Measurements from ENCODE around the gene SHISAL1.

The SHISAL1 gene

DNA sequence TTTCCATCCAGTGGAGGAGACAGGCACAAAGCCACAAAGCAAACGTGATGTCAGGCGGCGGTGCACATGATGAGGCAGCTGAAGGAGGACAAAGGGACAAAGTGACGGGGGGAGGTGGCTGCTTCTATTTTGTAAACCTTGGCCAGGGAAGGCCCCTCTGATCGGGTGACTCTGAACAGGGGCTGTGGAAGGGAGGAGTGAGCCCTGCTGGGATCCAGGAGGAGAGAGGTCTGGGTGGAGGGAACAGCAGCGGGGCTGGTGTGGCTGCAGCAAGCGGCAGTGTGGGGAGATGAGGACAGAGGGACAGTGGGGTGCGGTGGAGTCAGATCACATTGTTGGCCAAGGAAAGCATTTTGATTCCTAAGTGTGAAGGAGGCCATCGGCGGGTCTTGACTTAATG, 36.7 kb downstream of the SHISAL1 start:
- no peak for DNase-seq

DNA sequence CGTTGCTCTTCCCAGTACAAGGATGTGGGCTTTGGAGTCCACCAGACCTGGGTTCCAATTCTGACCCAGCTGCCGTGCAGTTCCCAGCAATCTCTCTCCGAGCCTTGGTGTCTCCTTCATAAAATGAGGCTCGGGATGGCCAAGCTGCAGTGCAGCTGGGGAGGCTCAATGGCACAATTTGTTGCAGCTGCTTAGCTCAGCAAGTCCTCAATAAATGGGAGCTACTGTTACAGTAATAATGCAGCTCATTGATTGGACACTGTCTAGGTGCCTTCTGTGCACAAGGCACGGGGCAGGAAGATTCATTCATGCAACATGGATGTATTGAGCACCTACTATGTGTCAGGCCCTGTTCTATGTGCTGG, 37.1 kb downstream of the SHISAL1 start:
- DNase-seq, result no peak

DNA sequence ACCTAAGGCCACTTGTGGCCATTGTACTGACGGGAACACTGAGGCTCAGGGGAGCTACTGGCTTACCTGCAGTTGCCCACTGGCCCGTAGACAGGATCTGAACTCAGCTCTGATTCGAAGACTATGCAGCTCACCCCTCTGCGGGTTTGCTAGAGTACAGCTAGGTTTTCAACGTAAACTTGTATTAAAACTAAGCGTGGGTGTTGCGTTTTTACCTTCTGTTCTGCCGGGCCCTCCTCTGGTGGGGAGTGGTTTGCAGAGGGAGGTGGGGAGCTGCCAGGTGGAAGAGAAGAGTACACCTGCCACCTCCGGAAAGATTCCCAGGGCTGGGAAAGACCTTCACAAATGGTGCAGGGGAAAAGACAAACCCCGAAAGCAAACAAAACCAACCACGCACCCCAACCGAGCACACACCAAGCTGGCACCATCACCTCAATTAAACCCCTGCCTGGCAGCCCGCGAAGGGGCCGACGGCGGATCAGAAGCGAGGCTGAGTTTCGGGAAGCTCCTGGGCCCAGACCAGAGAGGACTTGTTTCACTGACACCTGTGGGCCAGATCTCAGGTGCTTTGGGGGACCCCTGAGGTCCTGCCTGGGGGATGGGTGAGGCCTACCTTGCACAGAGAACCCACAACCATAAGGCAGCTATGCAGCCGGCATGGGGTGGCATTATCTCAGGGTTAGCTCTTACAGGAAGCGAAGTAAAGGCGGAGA, 37.7 kb downstream of the SHISAL1 start:
- DNase-seq, result no peak

DNA sequence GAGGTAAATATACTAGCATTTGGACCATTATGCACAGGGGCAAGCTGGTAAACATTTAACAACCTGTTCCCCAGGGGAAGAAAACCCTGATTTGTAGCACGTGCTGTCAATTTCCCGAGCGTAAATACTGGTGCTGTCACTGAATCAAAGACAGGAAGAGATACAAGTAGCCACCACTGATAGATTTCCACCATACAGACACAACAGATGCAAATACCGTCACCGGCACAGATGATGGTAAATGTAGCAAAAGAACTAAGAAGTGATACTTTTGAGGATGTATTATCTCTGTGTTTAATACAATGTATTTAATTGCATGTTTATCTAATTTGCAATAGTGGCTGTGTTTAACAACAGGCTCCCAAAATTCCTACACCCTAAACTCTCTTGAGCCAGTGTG, 39.6 kb downstream of the SHISAL1 start:
- no peak for DNase-seq

DNA sequence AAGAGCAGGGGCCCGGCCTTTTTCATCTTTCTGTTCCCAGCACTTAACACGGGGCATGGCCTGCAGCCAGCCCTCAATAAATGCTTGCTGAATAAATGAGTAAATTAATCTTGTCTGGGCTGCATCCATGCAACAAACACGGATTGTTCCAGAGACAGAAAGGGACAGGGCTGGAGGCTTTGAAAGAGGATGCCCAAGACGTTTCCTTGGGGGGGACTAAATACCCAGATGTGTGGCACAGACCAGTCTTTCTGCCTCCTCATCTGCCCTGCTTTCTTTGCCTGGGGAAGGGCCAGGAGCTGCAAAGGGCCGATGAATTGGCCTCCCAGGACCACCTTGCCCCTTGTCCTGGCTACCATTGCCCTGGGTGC, 40.4 kb downstream of the SHISAL1 start:
- no peak for DNase-seq

DNA sequence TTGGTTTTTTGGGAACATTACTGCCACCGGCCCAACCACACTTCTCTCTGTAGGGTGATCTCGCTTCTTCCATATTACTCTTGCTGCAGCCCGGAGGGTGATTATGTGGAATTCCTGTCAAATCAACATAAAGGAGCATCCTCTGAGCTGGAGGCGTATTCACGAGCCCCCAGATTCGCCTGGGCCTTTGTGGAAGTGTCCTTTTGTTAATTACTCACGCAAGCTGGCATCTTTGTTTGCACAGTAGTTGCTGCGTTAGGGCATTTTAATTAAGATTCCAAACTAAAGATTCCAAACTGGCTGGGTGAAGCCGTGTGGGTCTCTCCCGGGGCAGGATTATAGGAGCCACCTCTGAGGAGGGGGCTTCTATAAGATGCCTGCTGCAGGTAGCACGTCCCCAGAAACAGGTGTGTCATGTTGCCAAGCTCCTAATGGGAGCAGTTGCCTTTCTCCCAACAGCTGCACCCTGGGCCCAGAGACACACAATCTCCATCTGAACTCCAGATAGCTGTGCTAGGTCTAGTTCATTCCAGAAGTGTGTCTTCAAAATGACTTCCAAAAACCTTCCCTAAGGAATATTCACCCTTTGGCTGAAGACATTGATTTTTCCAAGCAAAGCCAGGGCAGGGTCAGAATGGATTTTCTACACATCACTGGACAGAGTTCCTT, 40.9 kb downstream of the SHISAL1 start:
- DNase-seq, result no peak

DNA sequence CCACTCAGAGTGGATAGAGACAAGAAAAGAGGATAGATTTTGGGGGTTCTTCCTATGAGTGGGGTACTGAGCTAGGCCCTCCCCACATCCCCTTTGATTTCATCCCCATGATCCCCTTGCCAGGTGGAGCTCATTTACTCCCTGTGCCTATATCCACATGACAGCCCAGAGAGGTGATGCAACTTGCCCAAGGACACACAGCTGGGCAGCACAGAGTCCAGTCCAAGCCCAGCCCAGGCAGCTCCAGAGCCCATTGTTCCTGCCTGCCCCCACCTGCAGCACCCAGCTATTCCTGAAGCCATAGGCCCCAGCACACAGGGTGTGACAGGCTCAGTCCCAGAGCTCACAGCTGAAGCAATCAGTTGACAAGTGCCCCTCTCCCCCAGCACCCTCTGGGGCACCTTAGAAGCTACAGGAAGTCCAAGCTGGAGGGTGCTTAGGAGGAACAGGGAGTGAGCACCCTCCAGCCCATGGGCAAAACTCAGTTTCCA, 41.7 kb downstream of the SHISAL1 start:
- DNase-seq, result no peak

DNA sequence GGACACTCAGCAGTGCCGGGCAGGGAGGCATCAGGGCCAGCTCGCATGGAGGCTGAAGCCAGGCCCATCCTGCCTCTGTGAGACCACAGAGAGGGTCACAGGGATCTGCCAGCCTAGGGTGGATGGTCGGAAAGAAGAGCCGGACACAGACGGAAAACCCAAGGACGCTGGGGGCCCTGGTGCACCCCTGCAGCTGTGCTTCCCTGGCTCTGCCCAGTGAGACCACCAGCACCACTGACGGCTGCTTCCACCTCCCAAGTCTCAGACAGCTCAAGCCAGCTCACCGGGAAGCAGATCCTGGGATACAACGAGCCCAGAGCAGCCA, 42.2 kb downstream of the SHISAL1 start:
- no peak for DNase-seq

DNA sequence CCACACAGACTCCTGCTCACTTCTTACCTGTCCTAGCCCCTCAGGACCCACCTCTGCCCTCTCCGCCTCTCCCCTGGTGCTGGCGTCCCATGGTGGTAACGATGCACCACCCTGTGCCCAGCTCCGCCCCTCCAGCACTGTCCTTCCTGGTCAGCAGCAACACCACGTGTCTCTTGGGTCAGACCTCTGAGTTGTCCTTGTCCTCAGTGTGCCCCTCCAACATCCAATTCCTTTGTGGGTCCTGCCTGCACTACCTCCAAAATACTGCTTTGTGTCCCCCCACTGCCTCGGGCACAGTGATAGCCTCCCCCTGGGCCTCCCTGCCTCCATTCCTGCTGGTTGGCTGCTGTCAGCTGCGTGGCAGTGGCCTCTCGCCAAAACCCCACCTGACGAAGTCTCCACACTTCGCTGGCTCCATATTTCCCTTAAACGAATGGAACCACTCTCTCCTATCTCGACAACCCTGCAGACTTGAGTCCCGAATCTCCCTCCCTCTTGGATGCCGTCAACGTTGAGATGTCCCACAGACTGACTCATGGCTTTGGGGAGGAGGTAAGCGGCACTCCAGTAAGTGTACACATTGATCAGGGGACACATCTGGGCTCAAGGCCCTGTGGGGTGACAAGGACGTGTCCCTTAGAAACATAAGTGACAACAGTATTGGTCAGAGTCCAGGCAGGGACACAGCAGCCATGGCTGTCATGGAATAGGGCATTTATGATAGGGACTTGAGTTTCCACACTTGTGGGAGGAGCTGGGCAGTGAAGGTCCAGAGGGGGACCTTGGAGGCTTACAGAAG, 42.8 kb downstream of the SHISAL1 start:
- DNase-seq, result no peak

DNA sequence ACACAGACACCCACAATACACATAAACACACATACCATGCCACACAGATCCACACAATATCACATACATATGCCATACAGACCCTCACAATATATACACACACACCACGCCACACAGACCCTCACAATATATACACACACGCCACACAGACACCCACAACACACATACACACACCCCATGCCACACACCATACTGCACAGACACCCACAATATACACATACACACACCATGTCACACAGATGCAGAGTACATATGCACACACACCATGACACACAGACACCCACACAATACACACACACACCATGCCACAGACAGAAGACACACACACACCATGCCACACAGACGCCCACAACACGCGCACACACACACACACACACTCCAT, 43.6 kb downstream of the SHISAL1 start:
- no peak for DNase-seq

DNA sequence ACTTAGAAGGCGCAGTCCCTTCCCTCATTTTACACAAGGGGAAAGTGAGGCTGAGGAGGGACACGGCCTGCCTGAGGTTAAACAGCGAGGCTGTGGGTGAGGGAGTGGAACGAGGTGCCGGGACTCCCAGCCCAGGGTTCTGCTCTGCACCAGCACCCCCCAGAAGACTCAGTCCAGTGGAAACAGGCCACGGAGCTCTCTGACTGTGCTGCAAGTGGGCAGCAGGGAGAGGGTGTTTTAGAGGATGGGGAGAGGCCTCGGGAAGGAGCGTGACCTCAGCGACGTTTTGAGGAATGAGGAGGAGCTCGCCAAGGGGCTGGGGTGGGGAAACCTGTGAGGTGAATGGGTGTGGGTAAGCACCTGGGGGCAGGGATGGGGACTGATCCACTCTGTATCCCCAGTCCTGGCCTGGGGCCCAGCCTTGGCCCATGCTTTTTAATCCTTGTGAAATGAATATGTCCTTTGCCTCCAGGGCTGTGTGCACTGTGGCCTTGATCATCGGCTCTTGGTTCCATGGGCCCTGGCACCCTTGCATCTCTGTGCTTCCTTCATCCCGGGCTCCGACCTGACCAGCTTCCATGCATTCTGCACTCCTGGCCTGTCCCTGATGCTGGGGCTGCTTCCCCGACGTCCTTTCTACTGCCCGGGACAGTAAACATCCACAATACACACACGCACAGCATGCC, 44.2 kb downstream of the SHISAL1 start:
- no peak for DNase-seq

DNA sequence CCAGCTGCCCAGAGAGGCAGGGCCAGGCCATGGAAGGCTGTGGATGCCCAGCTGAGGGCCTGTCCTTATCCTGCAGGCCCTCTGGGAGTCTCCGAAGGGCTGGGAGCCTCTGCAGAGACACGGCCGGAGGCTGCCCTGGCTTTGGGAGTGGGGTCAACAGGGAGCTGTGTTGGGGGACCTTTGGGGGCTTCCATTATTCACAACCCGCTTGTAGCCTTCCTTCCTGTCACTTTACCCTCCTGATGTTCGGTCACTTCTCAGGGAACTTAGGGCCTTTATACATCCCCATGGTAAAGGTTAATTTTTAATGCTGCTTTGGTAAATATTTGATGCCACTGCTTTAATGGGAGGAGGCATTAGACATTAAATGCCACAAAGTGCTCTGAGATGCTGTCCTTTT, 44.9 kb downstream of the SHISAL1 start:
- DNase-seq, result no peak

DNA sequence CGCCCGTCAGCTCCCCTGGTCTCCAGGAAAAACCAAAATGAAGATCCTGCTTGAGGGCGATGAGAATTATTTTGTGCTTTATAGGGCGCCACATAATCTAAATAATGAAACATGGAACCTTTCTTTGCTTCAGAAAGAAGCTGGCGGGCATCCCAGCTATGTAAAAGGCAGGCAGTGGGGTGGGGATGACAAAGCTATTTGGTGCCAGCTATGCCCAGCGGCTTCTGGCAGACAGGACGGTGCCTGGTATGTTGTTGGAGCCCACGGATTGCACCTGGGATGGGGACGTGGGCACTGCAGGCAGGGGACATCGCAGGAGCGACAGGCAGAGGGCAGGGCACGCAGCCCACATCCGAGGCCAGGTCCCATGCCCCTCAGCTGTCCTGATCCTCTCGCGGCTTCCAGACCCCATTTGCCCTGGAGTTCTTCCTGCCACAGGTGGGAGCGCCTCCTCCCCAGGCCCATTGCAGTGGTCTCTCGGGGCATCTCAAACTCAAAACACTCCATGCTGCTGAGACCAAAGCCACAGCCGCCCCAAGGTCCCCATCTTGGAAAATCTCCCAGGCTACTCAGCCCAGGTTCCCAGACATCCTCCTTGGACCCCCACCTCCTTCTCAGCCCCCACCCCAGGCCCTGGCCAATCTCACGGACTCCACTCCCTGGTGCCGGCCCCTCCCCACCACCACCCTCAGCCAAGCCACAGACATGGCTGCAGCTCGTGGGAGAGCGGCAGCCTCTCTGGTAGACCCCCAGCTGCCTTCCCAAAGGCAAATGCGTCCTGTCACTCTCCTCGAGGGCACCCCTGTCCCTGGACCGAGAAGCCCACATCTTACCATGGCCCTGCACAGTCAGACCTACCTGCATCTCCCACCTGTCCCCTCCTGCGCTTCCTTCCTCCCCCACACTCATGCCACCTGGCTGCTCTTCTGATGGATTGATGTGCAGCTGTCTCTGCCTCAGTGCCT, 45.7 kb downstream of the SHISAL1 start:
- no peak for DNase-seq

DNA sequence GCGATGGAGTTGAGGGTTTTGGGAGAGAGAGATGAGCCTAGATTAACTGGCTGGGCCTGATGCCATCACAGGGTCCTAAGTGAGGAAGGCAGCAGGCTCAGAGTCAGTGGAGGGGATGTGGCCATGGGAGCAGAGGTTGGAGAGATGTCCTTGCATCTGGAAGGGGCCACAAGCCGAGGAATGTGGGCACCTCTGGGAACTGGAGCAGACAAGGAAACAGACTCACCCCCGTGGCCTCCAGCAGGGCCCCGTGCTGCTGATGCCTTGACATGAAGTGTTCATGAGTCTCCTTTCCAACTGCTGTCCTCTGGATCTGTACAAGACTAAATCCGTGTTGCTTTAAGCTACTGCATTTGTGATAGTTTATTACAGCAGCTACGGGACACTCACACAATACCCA, 49.2 kb downstream of the SHISAL1 start:
- DNase-seq, result no peak

DNA sequence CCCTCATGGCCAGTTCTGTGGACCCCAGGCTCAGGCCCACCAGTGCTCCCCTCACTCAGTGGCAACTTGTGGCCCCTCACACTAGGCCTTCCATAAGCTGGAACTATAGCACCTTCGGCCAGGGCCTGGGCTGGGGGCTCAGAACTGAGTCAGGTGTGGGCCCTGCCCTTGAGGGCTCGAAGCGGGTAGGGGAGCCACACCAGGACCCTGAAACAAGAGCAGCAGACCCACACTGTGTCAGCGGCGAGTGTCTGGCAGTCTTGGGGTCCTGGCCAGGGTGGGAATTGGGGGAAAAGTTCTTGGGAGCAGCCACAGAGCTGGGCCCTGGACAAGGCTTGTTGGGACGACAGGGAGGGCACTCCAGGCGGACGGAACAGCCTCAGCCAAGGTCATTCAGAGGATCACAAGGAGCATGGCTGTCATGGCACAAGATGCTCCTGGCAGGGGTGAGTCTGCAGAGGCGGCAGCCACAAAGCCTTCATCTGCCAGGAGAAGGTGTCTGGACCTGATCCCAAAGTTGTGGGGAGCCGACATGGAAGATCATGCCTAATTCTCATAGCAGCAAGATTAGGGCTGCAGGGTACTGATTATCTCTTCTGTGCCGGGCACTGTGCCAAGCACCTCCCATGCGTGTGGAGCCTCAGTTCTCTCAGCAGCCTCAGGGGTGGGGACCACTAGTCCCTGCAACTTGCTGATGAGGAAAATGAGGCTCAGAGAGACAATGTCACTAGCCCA, 50.7 kb downstream of the SHISAL1 start:
- no peak for DNase-seq

DNA sequence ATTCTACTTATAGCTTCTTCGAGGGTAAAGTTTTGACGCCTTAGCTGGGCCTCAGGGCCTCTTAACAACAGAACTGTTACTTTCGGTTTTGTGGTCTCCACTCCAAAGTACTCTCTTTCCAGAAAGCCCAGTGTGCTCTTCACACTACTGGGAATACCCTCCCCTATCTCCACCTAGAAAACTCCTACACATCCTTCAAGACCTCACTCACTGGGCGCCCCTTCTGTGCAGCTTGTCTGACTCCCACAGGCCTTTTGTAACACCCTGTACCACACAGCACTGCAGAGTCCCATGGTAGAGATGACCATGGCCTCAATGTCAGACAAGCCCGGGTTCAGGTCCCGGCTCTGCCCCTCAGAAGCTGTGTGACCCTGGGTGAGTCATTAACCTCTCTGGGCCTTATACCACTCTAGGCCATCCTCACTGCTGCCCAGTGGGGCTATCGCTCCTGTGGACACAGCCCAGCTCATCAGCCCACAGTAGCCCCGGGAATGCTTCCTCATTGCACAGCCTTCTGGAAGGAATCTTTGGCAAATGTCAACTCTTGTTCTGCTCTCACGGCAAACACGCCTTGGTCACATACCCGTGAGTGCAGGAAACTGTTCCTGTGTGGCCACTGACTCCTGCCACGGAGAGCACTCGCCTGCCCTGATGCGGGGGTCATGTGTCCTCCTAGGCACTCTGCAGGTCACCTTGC, 51.4 kb downstream of the SHISAL1 start:
- DNase-seq, result no peak

DNA sequence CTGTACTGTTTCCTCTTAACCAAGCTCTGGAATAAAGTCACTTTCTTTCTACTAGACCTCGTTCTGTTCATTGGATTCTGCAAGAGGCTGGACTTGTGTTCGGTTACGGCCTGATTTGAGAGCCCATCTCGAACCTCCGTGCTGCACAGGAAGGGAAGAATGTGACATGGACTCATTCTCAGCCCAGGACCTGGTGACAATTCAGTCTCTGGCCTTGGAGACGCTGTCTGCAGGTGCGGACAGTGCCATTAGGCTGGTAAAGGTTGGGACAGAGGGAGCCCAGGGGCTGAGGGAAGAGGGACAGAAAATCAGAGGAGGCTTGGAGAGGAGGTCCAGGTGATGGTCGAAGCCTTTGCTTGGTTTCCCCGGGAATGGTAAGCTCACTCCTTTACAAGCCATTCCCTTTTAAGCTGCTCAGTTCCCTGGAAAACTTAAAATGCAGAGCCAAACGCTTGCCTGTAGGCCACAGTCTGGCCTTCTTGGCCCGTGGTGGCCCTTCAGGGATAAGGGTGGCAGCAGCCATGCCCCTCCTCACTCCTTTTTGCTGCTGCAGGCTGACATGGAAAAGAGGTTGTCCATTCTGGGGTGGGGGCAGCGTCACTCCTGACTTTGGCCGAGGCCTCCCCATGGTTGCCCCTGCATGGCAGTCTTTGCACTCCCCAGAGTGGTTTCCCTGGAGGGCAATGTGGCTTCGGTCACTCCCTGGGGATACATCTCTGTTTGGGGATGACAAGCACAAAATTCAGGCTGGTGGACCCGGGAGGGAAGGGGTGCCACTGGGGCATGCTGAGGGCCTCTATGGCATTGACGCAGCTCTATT, 52.3 kb downstream of the SHISAL1 start:
- no peak for DNase-seq

DNA sequence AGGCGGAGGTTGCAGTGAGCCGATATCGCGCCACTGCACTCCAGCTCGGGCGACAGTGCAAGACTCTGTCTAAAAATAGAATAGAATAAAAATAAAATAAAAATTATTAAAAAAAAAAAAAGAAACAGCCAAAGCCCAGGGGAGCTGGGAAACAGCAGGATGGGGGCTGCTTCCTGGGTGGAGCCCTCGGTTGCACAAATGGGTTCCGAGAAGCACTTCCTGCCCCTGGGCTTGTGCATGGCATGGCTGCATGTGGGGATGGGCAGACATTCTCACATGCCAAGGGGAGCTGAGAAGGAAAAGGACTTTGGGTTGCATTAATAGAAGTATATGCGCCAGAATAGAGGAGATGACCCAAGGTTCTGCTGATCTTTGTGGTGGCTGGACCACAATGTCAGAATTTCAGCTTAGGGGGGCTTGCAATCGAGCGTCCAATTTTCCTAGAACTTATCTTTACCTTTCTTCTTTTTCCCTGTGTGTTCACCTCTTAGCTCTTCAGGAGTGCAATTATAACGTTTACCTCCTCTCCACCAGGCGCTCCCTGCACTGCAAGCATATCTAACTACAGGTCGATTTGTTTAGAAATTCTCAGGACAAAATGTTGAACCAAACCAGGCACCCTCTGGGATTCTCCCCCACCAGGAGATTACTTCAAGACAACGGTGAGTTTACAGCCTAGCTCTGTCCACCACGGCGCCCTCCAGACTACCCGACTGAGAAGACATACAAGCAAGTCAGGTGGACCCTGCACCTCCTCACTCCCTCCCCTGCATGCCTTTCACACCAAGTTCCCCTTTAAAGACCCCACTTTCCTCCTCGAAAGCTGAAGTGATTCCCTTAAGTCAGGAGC, 53.2 kb downstream of the SHISAL1 start:
- no peak for DNase-seq

Measured in CD4-positive, alpha-beta T cell treated with Interleukin-10 for 1 hour (primary cell).